Ovary (tissue), 9 donors: ENCODE data around the gene RANBP10. TPM values are rescaled to one million over a fixed set of nuclear protein-coding genes. Genes with fewer than 3 reads are reported as not detected.
"Not testable (repeated sequence)": the region's sequence is repeated elsewhere in the genome, so short reads cannot be mapped to it uniquely, and the experiment has no call there.

Source experiments
- DNase-seq, 5 donors: peaks; one replicate each; pipeline ENCODE4 v3.0.0-alpha.2; 2019 to 2020
- H3K27ac ChIP-seq, 2 donors: fragments of 200-600 bp; one replicate each; pipeline versions ENCODE4 v1.5.1 to v1.8.0; 2019 to 2022
- H3K27me3 ChIP-seq: fragments of 200-600 bp; one replicate; pipeline ENCODE4 v1.8.0; 2022
- H3K36me3 ChIP-seq: fragments of 200-600 bp; sonication (generic); one replicate; pipeline ENCODE4 v1.5.1; 2019
- H3K4me1 ChIP-seq: one replicate; pipeline ENCODE4 v1.8.1; 2013; ENCODE audit warnings: mild to moderate bottlenecking, moderate library complexity; ENCODE audit not compliant: insufficient read depth
- H3K4me3 ChIP-seq: fragments of 200-600 bp; sonication (generic); one replicate; pipeline ENCODE4 v1.5.1; 2017
- H3K9me3 ChIP-seq, 2 donors: fragments of 200-600 bp in 1 of 2; sonication (generic) in 1 of 2; one replicate each; pipeline versions ENCODE4 v1.5.1 to v1.8.1; 2013 to 2019; ENCODE audit warnings: mild to moderate bottlenecking in 1 of 2, moderate library complexity in 1 of 2
- EP300 ChIP-seq: sonication (generic); formaldehyde crosslinking; IDR thresholded peaks from one replicate; pipeline ENCODE4 v1.6.1; 2017; ENCODE audit warnings: antibody characterized with exemption
- POLR2A ChIP-seq: fragments of 450-650 bp; IDR thresholded peaks from one replicate; pipeline ENCODE4 v1.6.1; 2017; ENCODE audit warnings: antibody characterized with exemption, mild to moderate bottlenecking, moderate library complexity
- WGBS, 3 donors: extraction: QIAGEN DNeasy Blood & Tissue Kit in 1 of 3; methylation state at CpG; one replicate each; pipeline versions ENCODE4 v1.1.5 to v1.1.7; 2013 to 2017; 5-methylcytosine and 5-hydroxymethylcytosine counted together
- intact Hi-C, 4 donors: fragments of 100-400 bp; cut with DNase I; formaldehyde crosslinking; loops; one replicate each; pipeline versions ENCODE4 v1.11.0 to v1.15.1; 2022 to 2023
- polyA plus RNA-seq, 2 donors: library from polyadenylated mRNA; stranded (reverse); fragments of 200-250 nt in 1 of 2; fragments of 350-450 nt in 1 of 2; fragmentation: Illumina TruSeq in 1 of 2; extraction: RNeasy Lipid Tissue Mini Kit (QIAGEN cat#74804) in 1 of 2; gene quantifications; one replicate each; pipeline ENCODE4 v1.2.3, GENCODE V29; 2013 to 2014
- total RNA-seq, 7 donors: library from RNA; depleted of rRNA in 2 of 7; stranded (reverse); fragments of >200 nt in 2 of 7; fragmentation: NEBNext Ultra II Directional in 3 of 7; extraction: Animal tissue kit (Norgen Biotek cat#: 25700) in 3 of 7; gene quantifications; one replicate each; pipeline versions ENCODE4 v1.1.0 to v1.2.4, GENCODE V29; 2016 to 2023
- TF ChIP-seq, protein P1 (sequence below), 3 donors: fragments of 450-650 bp in 2 of 3; fragments of 200-600 bp in 1 of 3; IDR thresholded peaks; one replicate each; pipeline versions ENCODE4 v1.5.1 to v1.8.0; 2016 to 2022; ENCODE audit warnings: antibody characterized with exemption in 3 of 3, mild to moderate bottlenecking in 1 of 3
- donor health status: DM: no; HTN: no; CAD: no; lungs with moderate emphysema.
- donor health status: DM: no; HTN: no; CAD: no.
- donor health status: Bipolar disorder and iron deficiency.
- donor health status: DM: yes; HTN: yes; CAD: no.
- donor health status: DM: no; HTN: no; CAD: no.
- donor health status: DM: yes; HTN: yes; CAD: no.

RANBP10 gene
- total and polyA plus RNA-seq, 9 donors, result 8.3 to 19.6 (median 16.9) TPM

DNA sequence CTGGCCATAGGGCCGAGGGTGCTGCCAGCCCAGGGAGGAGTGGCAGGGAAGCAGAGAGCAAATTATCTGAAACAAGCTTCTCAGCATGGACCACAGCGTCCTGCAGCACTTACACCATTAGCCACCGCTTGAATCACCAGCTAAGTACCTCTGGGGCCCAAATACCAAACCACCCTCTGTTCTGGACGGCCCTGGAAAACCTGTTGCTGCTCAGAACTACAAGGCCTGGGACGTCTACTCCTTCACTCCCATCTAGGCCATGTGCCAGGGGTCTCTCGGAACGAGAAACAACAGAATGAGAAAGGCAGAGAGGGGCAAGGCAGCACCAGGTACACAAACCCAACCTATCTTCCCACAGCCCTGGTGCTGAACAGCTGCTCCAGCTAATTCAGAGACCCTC is 47.4 kb downstream of the RANBP10 start:
- no peaks in the 10 kb centered on the region for H3K27me3 ChIP-seq
- intact Hi-C loops, result no loop called here
- no peaks in the 10 kb centered on the region for H3K36me3 ChIP-seq
- 59 to 60% (median 60%) methylated on average over 7 of the region's 7 CpGs for WGBS, 3 donors
- H3K4me1 ChIP-seq, result no peaks in the 10 kb centered on the region
- H3K4me3 ChIP-seq, result no peak overlapping the region
- TF ChIP-seq POLR2A (no peak), EP300 (no peak)
- TF ChIP-seq, protein P1, sequence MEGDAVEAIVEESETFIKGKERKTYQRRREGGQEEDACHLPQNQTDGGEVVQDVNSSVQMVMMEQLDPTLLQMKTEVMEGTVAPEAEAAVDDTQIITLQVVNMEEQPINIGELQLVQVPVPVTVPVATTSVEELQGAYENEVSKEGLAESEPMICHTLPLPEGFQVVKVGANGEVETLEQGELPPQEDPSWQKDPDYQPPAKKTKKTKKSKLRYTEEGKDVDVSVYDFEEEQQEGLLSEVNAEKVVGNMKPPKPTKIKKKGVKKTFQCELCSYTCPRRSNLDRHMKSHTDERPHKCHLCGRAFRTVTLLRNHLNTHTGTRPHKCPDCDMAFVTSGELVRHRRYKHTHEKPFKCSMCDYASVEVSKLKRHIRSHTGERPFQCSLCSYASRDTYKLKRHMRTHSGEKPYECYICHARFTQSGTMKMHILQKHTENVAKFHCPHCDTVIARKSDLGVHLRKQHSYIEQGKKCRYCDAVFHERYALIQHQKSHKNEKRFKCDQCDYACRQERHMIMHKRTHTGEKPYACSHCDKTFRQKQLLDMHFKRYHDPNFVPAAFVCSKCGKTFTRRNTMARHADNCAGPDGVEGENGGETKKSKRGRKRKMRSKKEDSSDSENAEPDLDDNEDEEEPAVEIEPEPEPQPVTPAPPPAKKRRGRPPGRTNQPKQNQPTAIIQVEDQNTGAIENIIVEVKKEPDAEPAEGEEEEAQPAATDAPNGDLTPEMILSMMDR (IDR thresholded peaks at IDR 0.05), result no peak
- no peaks in the 10 kb centered on the region for H3K9me3 ChIP-seq
- H3K27ac ChIP-seq, result no peak overlapping the region
- DNase-seq, result no peak

DNA sequence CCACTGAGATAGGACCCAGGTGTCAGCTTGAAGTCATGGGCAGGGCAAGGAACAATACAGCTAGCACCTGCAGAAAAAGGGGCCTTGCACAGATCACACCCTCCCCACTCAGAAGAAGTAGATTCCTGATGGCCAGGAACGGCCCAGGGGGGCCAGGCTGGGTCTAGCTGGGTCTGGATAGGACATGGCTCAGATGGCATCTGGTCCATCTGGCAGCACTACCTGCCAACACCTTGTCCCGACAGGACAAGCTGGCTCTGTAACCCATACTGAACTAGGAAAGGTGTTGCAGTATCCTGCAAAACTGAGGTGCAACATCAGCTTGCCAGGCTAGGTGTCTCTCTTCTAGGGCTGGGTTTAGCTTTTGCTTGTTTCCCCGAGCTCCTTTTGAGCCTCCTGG is 48.4 kb downstream of the RANBP10 start:
- TF ChIP-seq EP300 (no peak), POLR2A (no peak)
- TF ChIP-seq, protein P1 (IDR thresholded peaks at IDR 0.05), result no peak
- H3K4me1 ChIP-seq, result no peaks in the 10 kb centered on the region
- DNase-seq, result no peak
- no peaks in the 10 kb centered on the region for H3K9me3 ChIP-seq
- intact Hi-C loops, result no loop called here
- H3K27me3 ChIP-seq, result no peaks in the 10 kb centered on the region
- no peaks in the 10 kb centered on the region for H3K36me3 ChIP-seq
- H3K4me3 ChIP-seq, result no peak overlapping the region
- no peak overlapping the region for H3K27ac ChIP-seq
- WGBS, 3 donors, result 90 to 94% (median 91%) methylated on average over 3 of the region's 3 CpGs

- H3K27me3 ChIP-seq, result no peaks in the 10 kb centered on the region
- DNase-seq, result no peak
- no peaks in the 10 kb centered on the region for H3K4me1 ChIP-seq
- intact Hi-C loops, result no loop called here
- no peak overlapping the region for H3K4me3 ChIP-seq
- H3K36me3 ChIP-seq, result no peaks in the 10 kb centered on the region
- no peaks in the 10 kb centered on the region for H3K9me3 ChIP-seq
- WGBS, 3 donors, result 74 to 80% (median 77%) methylated on average over 2 of the region's 2 CpGs
- H3K27ac ChIP-seq, result no peak overlapping the region
- TF ChIP-seq EP300, result no peak
- TF ChIP-seq, protein P1 (IDR thresholded peaks at IDR 0.05), result no peak
- no peak for TF ChIP-seq POLR2A
Observed at GRCh38 chr16:67752641-67753040, 53.7 kb downstream of the RANBP10 start.

DNA sequence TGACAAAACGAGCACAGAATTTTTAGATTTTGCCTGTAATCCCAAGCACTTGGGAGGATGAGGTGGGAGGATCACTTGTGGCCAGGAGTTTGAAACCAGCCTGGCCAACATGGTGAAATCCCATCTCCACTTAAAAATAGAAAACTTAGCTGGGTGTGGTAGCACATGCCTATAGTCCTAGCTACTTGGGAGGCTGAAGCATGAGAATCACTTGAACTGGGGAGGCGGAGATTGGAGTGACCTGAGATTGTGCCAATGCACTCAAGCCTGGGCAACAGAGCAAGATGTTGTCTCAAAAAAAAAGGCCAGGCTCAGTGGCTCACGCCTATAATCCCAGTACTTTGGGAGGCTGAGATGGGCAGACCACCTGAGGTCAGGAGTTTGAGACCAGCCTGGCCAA is 55.0 kb downstream of the RANBP10 start:
- H3K36me3 ChIP-seq, H3K4me3 ChIP-seq, intact Hi-C loops, H3K27me3 ChIP-seq, DNase-seq, H3K27ac ChIP-seq, H3K9me3 ChIP-seq, H3K4me1 ChIP-seq: not testable (repeated sequence)
- WGBS, 3 donors, result 76 to 83% (median 81%) methylated on average over 3 of the region's 3 CpGs

DNA sequence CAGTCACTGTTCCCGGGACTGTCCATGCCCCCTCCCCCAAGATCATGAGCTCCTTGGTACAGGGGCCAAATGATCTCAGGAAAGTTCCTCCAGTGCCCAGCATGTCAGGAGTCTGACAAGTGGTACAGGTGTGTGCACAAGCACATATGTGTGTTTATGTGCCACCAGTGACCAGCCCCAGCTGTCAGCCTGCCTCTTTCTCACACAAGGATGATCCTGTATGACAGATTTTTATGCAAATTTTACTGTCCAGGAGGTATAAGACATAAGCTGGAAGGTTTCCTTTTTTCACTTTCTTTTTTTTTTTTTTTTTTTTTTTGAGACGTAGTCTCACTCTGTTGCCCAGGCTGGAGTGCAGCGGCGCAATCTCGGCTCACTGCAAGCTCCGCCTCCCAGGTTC is 55.9 kb downstream of the RANBP10 start:
- 92 to 96% (median 93%) methylated on average over 6 of the region's 6 CpGs for WGBS, 3 donors

More for the DNA sequence above, 55.9 kb downstream of the RANBP10 start:
- Histone ChIP-seq H3K9me3 (no peaks in the 10 kb centered on the region), H3K4me3 (no peak overlapping the region), H3K27ac (no peak overlapping the region), H3K36me3 (no peaks in the 10 kb centered on the region), H3K4me1 (no peaks in the 10 kb centered on the region), H3K27me3 (no peaks in the 10 kb centered on the region)
- DNase-seq, result no peak
- TF ChIP-seq, protein P1 (IDR thresholded peaks at IDR 0.05), result no peak
- TF ChIP-seq POLR2A (no peak), EP300 (no peak)
- intact Hi-C loops, result no loop called here
